HG03064 (cell line): ENCODE data around the gene ZFAND3.
"Not testable (repeated sequence)": the region's sequence is repeated elsewhere in the genome, so short reads cannot be mapped to it uniquely, and the experiment has no call there.

Source experiments
- ATAC-seq: cut with Tn5 transposase; IDR thresholded peaks from one replicate; pipeline ENCODE4 v1.9.1; 2021; ENCODE audit warnings: low read depth; ENCODE audit not compliant: unreplicated experiment

ZFAND3 gene

GRCh38 chr6:38030380-38030779, 210.9 kb downstream of the ZFAND3 start:
- no peak for ATAC-seq

- ATAC-seq: no peak
Observed at GRCh38 chr6:38032797-38033196, 213.3 kb downstream of the ZFAND3 start.

GRCh38 chr6:38033442-38033982, 214.0 kb downstream of the ZFAND3 start:
- ATAC-seq: no peak

- ATAC-seq: no peak
Observed at GRCh38 chr6:38034274-38034914, 214.9 kb downstream of the ZFAND3 start.

- no peak for ATAC-seq
Observed at GRCh38 chr6:38035478-38035877, 216.0 kb downstream of the ZFAND3 start.

- ATAC-seq: no peak
Observed at GRCh38 chr6:38039502-38039901, 220.0 kb downstream of the ZFAND3 start.

GRCh38 chr6:38040254-38040653, 220.7 kb downstream of the ZFAND3 start:
- no peak for ATAC-seq

- no peak for ATAC-seq
Observed at GRCh38 chr6:38043259-38043753, 223.8 kb downstream of the ZFAND3 start.

GRCh38 chr6:38045701-38046305, 226.3 kb downstream of the ZFAND3 start:
- ATAC-seq: no peak

GRCh38 chr6:38047562-38047961, 228.0 kb downstream of the ZFAND3 start:
- ATAC-seq: no peak

- not testable (repeated sequence) for ATAC-seq
Observed at GRCh38 chr6:38049861-38050397, 230.4 kb downstream of the ZFAND3 start.

GRCh38 chr6:38051819-38052434, 232.4 kb downstream of the ZFAND3 start:
- no peak for ATAC-seq

GRCh38 chr6:38054527-38055202, 235.1 kb downstream of the ZFAND3 start:
- ATAC-seq: no peak

GRCh38 chr6:38055203-38055589, 235.7 kb downstream of the ZFAND3 start:
- no peak for ATAC-seq

GRCh38 chr6:38056361-38056760, 236.8 kb downstream of the ZFAND3 start:
- no peak for ATAC-seq

GRCh38 chr6:38057994-38058393, 238.5 kb downstream of the ZFAND3 start:
- ATAC-seq: no peak

- no peak for ATAC-seq
Observed at GRCh38 chr6:38062066-38062465, 242.5 kb downstream of the ZFAND3 start.

- ATAC-seq: no peak
Observed at GRCh38 chr6:38063973-38064372, 244.4 kb downstream of the ZFAND3 start.

GRCh38 chr6:38064431-38064830, 244.9 kb downstream of the ZFAND3 start:
- no peak for ATAC-seq

GRCh38 chr6:38065734-38066305, 246.3 kb downstream of the ZFAND3 start:
- no peak for ATAC-seq
